GM12892 (cell line): ENCODE results near the gene PCYT2.

Experiments
- POLR2A ChIP-seq: IDR thresholded peaks from 2 replicates; pipeline ENCODE4 v1.6.1; 2011; ENCODE audit warnings: low read depth, low read length, control low read depth
- POLR2AphosphoS5 ChIP-seq: IDR thresholded peaks from 2 replicates; pipeline ENCODE4 v1.6.1; 2011; ENCODE audit warnings: low read depth, low read length, control low read depth
- TAF1 ChIP-seq: IDR thresholded peaks from 2 replicates; pipeline ENCODE4 v1.6.1; 2011; ENCODE audit warnings: low read depth, mild to moderate bottlenecking, control low read depth, low read length, borderline replicate concordance

DNA sequence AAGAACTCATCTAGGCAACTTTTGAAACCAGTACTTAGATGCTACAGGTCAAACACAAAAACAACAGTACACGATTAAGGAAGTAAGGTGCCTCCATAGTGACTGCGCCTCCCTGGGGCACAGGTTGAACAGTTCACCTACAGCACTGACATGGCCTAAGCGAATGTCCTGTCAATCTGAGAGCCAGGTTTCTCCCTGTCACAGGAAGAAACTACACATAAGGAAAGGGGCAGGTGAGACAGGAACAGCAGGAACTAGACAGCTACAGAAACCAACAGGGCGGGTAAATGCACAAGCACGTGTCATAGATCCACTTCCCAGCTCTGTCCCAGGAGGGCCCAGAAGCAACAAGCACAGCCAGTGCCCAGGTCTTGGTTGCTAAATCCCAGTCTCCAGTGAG, 32.1 kb downstream of the PCYT2 start:
- no peak for TF ChIP-seq TAF1
- TF ChIP-seq POLR2AphosphoS5, result no peak
- TF ChIP-seq POLR2A, result no peak
